ENCODE results near the gene GLYATL1B. TPM values are rescaled to one million over a fixed set of nuclear protein-coding genes. Genes with fewer than 3 reads are reported as not detected.

Gene GLYATL1B
- polyA plus RNA-seq, 2 of the 4 experiments (the other 2 are of a cell fraction), result not detected

DNA sequence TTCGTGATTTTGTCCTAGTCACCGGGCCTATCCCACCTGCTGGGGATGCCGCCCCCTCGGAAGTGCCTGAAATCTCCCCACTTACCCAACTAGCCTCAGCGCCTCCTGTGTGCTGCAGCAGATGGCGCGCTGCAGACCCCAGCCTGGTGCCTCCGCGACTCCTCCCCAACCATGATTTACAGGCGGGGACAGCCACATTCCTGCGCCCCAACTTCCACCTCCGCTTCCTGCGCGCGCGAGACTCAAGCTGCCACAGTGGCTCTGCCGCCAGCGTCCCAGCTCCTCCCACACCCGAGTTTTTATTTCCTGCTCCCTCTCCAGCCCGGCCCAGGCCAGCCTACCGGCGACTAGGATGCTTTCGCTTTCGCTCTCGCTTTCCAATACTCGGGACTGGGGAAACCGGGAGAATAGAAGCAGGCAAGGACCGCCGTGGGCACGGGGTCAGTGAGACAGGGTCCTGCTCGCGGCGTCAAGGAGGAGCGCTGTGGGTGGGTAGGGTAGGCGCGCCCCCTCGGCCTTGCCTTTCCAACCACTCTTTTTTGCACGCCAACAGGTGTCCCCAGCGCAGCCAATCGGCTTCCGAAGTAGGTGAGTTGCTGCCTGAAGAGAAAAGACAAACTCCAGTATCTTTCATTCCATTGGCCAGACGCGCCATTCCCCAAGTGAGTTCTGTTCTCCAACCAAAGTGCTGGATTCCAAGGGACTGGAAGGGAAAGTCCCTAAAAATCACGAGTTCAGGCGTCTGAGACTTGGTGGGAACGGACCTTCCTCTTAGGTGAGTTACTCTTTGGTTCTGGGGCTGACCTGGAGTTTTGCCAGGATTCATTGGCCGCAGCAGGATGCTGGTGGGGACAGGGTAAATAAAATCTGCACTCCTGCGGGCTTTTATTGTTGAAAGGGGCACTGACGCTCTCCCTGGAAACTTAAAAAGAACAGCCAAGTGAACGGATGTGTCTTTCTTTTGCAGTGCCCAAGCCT, 56.7 kb downstream of the GLYATL1B start, which contains the start of gene FAM111A (continued):
- no peak for TF ChIP-seq RAD21 (conservative IDR thresholded peaks at IDR 0.05 in 1 of 2, IDR thresholded peaks at IDR 0.05 in 1 of 2)
- no peak for TF ChIP-seq EHF (CRISPR knock-in tag; IDR thresholded peaks at IDR 0.05)
- TF ChIP-seq ZC3H11A (IDR thresholded peaks at IDR 0.05), result no peak
- TF ChIP-seq ZNF302 (CRISPR knock-in tag; IDR thresholded peaks at IDR 0.05), result no peak
- TF ChIP-seq, protein P1, sequence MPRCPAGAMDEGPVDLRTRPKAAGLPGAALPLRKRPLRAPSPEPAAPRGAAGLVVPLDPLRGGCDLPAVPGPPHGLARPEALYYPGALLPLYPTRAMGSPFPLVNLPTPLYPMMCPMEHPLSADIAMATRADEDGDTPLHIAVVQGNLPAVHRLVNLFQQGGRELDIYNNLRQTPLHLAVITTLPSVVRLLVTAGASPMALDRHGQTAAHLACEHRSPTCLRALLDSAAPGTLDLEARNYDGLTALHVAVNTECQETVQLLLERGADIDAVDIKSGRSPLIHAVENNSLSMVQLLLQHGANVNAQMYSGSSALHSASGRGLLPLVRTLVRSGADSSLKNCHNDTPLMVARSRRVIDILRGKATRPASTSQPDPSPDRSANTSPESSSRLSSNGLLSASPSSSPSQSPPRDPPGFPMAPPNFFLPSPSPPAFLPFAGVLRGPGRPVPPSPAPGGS (IDR thresholded peaks at IDR 0.05), result peak; percentile 22; the same call in 1 of the 3 replicates
- no peak for TF ChIP-seq FOXS1 (CRISPR knock-in tag; IDR thresholded peaks at IDR 0.05)
- no peak for TF ChIP-seq RARB (CRISPR knock-in tag; IDR thresholded peaks at IDR 0.05)
- TF ChIP-seq NFE2L2 (conservative IDR thresholded peaks at IDR 0.05; ENCODE audit: low read length), result no peak
- no peak for TF ChIP-seq RNF2 (IDR thresholded peaks at IDR 0.05; ENCODE audit: borderline replicate concordance, low read depth)
- no peak for TF ChIP-seq HEYL (CRISPR knock-in tag; IDR thresholded peaks at IDR 0.05)
- TF ChIP-seq HOXB5 (CRISPR knock-in tag; IDR thresholded peaks at IDR 0.05), result no peak
- TF ChIP-seq, protein P2, sequence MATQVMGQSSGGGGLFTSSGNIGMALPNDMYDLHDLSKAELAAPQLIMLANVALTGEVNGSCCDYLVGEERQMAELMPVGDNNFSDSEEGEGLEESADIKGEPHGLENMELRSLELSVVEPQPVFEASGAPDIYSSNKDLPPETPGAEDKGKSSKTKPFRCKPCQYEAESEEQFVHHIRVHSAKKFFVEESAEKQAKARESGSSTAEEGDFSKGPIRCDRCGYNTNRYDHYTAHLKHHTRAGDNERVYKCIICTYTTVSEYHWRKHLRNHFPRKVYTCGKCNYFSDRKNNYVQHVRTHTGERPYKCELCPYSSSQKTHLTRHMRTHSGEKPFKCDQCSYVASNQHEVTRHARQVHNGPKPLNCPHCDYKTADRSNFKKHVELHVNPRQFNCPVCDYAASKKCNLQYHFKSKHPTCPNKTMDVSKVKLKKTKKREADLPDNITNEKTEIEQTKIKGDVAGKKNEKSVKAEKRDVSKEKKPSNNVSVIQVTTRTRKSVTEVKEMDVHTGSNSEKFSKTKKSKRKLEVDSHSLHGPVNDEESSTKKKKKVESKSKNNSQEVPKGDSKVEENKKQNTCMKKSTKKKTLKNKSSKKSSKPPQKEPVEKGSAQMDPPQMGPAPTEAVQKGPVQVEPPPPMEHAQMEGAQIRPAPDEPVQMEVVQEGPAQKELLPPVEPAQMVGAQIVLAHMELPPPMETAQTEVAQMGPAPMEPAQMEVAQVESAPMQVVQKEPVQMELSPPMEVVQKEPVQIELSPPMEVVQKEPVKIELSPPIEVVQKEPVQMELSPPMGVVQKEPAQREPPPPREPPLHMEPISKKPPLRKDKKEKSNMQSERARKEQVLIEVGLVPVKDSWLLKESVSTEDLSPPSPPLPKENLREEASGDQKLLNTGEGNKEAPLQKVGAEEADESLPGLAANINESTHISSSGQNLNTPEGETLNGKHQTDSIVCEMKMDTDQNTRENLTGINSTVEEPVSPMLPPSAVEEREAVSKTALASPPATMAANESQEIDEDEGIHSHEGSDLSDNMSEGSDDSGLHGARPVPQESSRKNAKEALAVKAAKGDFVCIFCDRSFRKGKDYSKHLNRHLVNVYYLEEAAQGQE (IDR thresholded peaks at IDR 0.05), result peak; percentile 59
- TF ChIP-seq FOSB (CRISPR knock-in tag; IDR thresholded peaks at IDR 0.05), result no peak
- no peak for TF ChIP-seq SREBF2 (IDR thresholded peaks at IDR 0.05)
- TF ChIP-seq, protein P3, sequence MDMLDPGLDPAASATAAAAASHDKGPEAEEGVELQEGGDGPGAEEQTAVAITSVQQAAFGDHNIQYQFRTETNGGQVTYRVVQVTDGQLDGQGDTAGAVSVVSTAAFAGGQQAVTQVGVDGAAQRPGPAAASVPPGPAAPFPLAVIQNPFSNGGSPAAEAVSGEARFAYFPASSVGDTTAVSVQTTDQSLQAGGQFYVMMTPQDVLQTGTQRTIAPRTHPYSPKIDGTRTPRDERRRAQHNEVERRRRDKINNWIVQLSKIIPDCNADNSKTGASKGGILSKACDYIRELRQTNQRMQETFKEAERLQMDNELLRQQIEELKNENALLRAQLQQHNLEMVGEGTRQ (IDR thresholded peaks at IDR 0.05), result peak; percentile 47; the same call in 1 of the 2 replicates
- 0 out of 3 replicates have a peak, but pooled peaks have one; percentile 20 for TF ChIP-seq SMC3 (IDR thresholded peaks at IDR 0.05)
- no peak for TF ChIP-seq HDAC2 (IDR thresholded peaks at IDR 0.05)
- TF ChIP-seq MAFK (IDR thresholded peaks at IDR 0.05; ENCODE audit: partially characterized antibody), result no peak
- no peak for TF ChIP-seq ZFP36 (IDR thresholded peaks at IDR 0.05; ENCODE audit: borderline replicate concordance, partially characterized antibody)
- TF ChIP-seq GATA3 (IDR thresholded peaks at IDR 0.05; ENCODE audit: borderline replicate concordance), result peak; percentile 26; the same call in 1 of the 2 replicates
- no peak for TF ChIP-seq POLR2AphosphoS2 (conservative IDR thresholded peaks at IDR 0.05; ENCODE audit: low read length)

DNA sequence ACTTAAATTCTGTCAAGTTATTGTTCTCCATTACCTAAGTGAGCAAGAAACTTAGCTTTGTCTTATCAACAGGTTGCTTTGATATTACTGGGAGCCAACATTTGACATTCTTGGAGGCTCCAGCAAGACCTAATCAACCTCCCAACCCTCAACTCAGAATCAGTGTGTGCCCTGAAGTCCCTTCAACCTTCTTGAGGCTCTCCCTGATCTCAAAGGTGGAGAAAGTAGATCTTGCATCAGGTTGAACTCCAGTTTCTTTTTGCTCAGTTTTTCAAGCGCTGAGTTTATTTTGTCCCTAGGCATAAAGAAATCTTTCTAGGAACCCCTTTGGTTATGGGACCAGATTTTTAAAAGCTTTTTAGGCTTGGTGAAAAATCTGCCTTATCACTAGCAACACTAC, 58.0 kb downstream of the GLYATL1B start:
- no peak for FAIRE-seq
- no peak for ATAC-seq
- H3K27ac ChIP-seq, result peak overlapping the region; percentile 65 to 82
- H3K9me3 ChIP-seq, result no peaks in the 10 kb centered on the region
- DNase-seq (ENCODE audit: low read depth in 1 of 2, low spot score in 1 of 2), result no peak
- ChIA-PET CTCF (interaction anchor here (0.8 to 6.6 kb wide), 7 partner anchors 8 to 356 kb away, joined by 3 to 44 read pairs (median 4); partner anchors contain the start of gene FAM111B), POLR2A (interaction anchor here (1.2 to 1.3 kb wide), 2 partner anchors 14 to 27 kb away, joined by 3 to 4 read pairs; partner anchors contain the start of gene DTX4)
- WGBS (ENCODE audit: missing lambda C conversion rate), result 71% methylated on average over 1 of the region's 1 CpG
- TF ChIP-seq, protein P4, sequence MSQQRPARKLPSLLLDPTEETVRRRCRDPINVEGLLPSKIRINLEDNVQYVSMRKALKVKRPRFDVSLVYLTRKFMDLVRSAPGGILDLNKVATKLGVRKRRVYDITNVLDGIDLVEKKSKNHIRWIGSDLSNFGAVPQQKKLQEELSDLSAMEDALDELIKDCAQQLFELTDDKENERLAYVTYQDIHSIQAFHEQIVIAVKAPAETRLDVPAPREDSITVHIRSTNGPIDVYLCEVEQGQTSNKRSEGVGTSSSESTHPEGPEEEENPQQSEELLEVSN (IDR thresholded peaks at IDR 0.05; ENCODE audit: borderline replicate concordance, low read depth), result no peak
- TF ChIP-seq CBX8 (IDR thresholded peaks at IDR 0.05) (no peak), FOXS1 (CRISPR knock-in tag; IDR thresholded peaks at IDR 0.05) (no peak), HOXA7 (CRISPR knock-in tag; IDR thresholded peaks at IDR 0.05) (no peak), HOXB5 (CRISPR knock-in tag; IDR thresholded peaks at IDR 0.05) (no peak)
- H3K4me1 ChIP-seq, result peaks cover 25% of the 10 kb centered on the region
- peak overlapping the region; percentile 73 for H3K4me3 ChIP-seq
- H3K4me2 ChIP-seq, result peak overlapping the region; percentile 81
